Smooth muscle cell (in vitro differentiated cells): ENCODE measurements around the gene C1orf226. TPM values are rescaled to one million over a fixed set of nuclear protein-coding genes. Genes with fewer than 3 reads are reported as not detected.

Experiments used
- DNase-seq: peaks from one replicate; lab custom pipeline; 2025; ENCODE audit not compliant: unreplicated experiment; lab: John Stamatoyannopoulos, UW
- H2AFZ ChIP-seq: fragments of 200-600 bp; sonication (generic); 2 replicates; pipeline ENCODE4 v1.6.0; 2016; ENCODE audit warnings: antibody characterized with exemption, low read depth, mild to moderate bottlenecking
- H3F3A ChIP-seq: fragments of 200-600 bp; sonication (generic); 2 replicates; pipeline ENCODE4 v1.6.0; 2017; ENCODE audit warnings: antibody characterized with exemption, low read depth
- H3K27ac ChIP-seq: fragments of 200-600 bp; sonication (generic); 2 replicates; pipeline ENCODE4 v1.5.1; 2016; ENCODE audit warnings: low read depth, mild to moderate bottlenecking
- H3K27me3 ChIP-seq: fragments of 200-600 bp; sonication (generic); 2 replicates; pipeline ENCODE4 v1.6.1; 2016; ENCODE audit warnings: low read depth, mild to moderate bottlenecking
- H3K36me3 ChIP-seq: fragments of 200-600 bp; sonication (generic); 2 replicates; pipeline ENCODE4 v1.5.1; 2016; ENCODE audit warnings: low read depth
- H3K4me1 ChIP-seq: fragments of 200-600 bp; sonication (generic); 2 replicates; pipeline ENCODE4 v1.5.1; 2016; ENCODE audit warnings: low read depth
- H3K4me2 ChIP-seq: fragments of 200-600 bp; sonication (generic); 2 replicates; pipeline ENCODE4 v1.6.0; 2016; ENCODE audit warnings: mild to moderate bottlenecking
- H3K4me3 ChIP-seq: fragments of 200-600 bp; sonication (generic); 2 replicates; pipeline ENCODE4 v1.5.1; 2016; ENCODE audit warnings: mild to moderate bottlenecking
- H3K79me2 ChIP-seq: fragments of 200-600 bp; sonication (generic); 2 replicates; pipeline ENCODE4 v1.6.0; 2016; ENCODE audit warnings: low read depth, mild to moderate bottlenecking
- H3K9ac ChIP-seq: fragments of 200-600 bp; sonication (generic); 2 replicates; pipeline ENCODE4 v1.6.0; 2016; ENCODE audit warnings: low read depth
- H3K9me3 ChIP-seq: fragments of 200-600 bp; sonication (generic); replicated peaks from 2 replicates; pipeline ENCODE4 v1.5.1; 2016; ENCODE audit warnings: low read depth
- H4K20me1 ChIP-seq: fragments of 200-600 bp; sonication (generic); 2 replicates; pipeline ENCODE4 v1.6.0; 2016; ENCODE audit warnings: low read depth
- CTCF ChIP-seq: fragments of 200-600 bp; sonication (generic); IDR thresholded peaks from 2 replicates; pipeline ENCODE4 v1.5.1; 2017; ENCODE audit warnings: borderline replicate concordance, mild to moderate bottlenecking, antibody characterized with exemption; ENCODE audit not compliant: insufficient read depth, poor library complexity, severe bottlenecking
- WGBS: methylation state at CpG from one replicate; pipeline ENCODE4 v1.1.7; 2016; ENCODE audit warnings: low lambda C conversion rate; 5-methylcytosine and 5-hydroxymethylcytosine counted together
- polyA plus RNA-seq: library from polyadenylated mRNA; unstranded; fragments of >200 nt; fragmentation: Nextera tagmentation; extraction: Ambion mirVana; gene quantifications from 2 replicates; pipeline ENCODE4 v1.2.1, GENCODE V29; 2016
- total RNA-seq: library from RNA; depleted of rRNA; stranded (reverse); fragments of >200 nt; gene quantifications from 2 replicates; pipeline ENCODE4 v1.2.3, GENCODE V29; 2014

C1orf226 gene, protein sequence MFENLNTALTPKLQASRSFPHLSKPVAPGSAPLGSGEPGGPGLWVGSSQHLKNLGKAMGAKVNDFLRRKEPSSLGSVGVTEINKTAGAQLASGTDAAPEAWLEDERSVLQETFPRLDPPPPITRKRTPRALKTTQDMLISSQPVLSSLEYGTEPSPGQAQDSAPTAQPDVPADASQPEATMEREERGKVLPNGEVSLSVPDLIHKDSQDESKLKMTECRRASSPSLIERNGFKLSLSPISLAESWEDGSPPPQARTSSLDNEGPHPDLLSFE
- total RNA-seq (0.18 and 1.2 TPM in 2 replicates), polyA plus RNA-seq (0.25 and 0.39 TPM in 2 replicates)

GRCh38 chr1:162381383-162381782 is at the start of gene C1orf226:
C1orf226 (plus strand) TSS chr1:162381728; CDS start chr1:162381902, 174 bp downstream.
- no peak for DNase-seq

GRCh38 chr1:162333991-162334390 is 47.5 kb upstream of the C1orf226 start:
- no peak for TF ChIP-seq CTCF

More at GRCh38 chr1:162381383-162381782, at the start of gene C1orf226:
- Histone ChIP-seq H3K9ac (no peak within 1 kb of the TSS), H3F3A (no peaks in the 10 kb centered on the region), H3K79me2 (no peaks in the 10 kb centered on the region), H3K4me2 (no peak within 1 kb of the TSS), H3K27ac (peak within 1 kb of the TSS; percentile 35), H3K4me3 (no peak within 1 kb of the TSS), H4K20me1 (no peaks in the 10 kb centered on the region), H3K27me3 (no peaks in the 10 kb centered on the region), H3K36me3 (no peaks in the 10 kb centered on the region), H3K4me1 (no peaks in the 10 kb centered on the region), H3K9me3 (no peaks in the 10 kb centered on the region), H2AFZ (no peak within 1 kb of the TSS)
- 89% methylated on average over 3 of the region's 3 CpGs for WGBS
- no peak for TF ChIP-seq CTCF

DNA sequence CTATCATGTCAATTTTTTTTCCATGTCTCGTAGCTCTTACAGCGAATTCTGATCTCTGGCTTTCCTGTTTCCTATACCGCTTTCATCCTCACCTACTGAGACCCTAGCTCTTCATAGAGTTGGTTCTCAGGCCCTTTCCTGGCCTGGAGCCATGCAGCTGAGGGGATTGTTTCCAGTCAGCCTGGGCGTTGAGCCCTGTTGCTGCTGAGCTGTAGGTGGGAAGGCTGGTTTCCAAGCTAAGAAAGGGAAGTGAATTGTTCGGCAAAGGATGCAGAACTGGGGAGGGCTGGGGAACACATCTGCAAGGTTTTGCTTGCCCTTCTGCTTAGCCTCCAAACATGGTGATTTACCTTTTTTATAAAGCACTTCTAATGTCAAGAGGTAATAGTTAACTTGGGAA is 46.4 kb upstream of the C1orf226 start:
- Histone ChIP-seq H3K79me2 (no peaks in the 10 kb centered on the region), H3K27me3 (no peaks in the 10 kb centered on the region), H3K36me3 (no peaks in the 10 kb centered on the region), H3K27ac (no peak overlapping the region), H3K4me3 (no peak overlapping the region), H2AFZ (no peak overlapping the region), H4K20me1 (no peaks in the 10 kb centered on the region), H3K9ac (no peak overlapping the region), H3K4me2 (no peak overlapping the region), H3K9me3 (no peaks in the 10 kb centered on the region), H3K4me1 (no peaks in the 10 kb centered on the region), H3F3A (no peaks in the 10 kb centered on the region)
- no peak for DNase-seq
- TF ChIP-seq CTCF, result no peak
- WGBS, result 97% methylated on average over 5 of the region's 5 CpGs

More at GRCh38 chr1:162333991-162334390, 47.5 kb upstream of the C1orf226 start:
- no peak overlapping the region for H3K27ac ChIP-seq
- no peak overlapping the region for H2AFZ ChIP-seq
- no peaks in the 10 kb centered on the region for H3F3A ChIP-seq
- no peak for DNase-seq
- H3K36me3 ChIP-seq, result no peaks in the 10 kb centered on the region
- no peak overlapping the region for H3K4me3 ChIP-seq
- H3K4me2 ChIP-seq, result no peak overlapping the region
- no peaks in the 10 kb centered on the region for H3K79me2 ChIP-seq
- H4K20me1 ChIP-seq, result no peaks in the 10 kb centered on the region
- H3K9ac ChIP-seq, result no peak overlapping the region
- peaks cover 4% of the 10 kb centered on the region for H3K27me3 ChIP-seq
- no peaks in the 10 kb centered on the region for H3K4me1 ChIP-seq
- H3K9me3 ChIP-seq, result no peaks in the 10 kb centered on the region
